PC-3 (cell line): ENCODE results near the gene CNTN1. TPM values are rescaled to one million over a fixed set of nuclear protein-coding genes. Genes with fewer than 3 reads are reported as not detected.

ENCODE experiments used
- ATAC-seq: fragments of 200-7000 bp; cut with Tn5 transposase; 2 replicates; pipeline ENCODE4 v1.9.1; 2020; ENCODE audit warnings: mild to moderate bottlenecking, moderate library complexity
- BruUV-seq: library from RNA; stranded (reverse); fragments of 400-500 nt; replicated peaks from 2 replicates; lab custom pipeline; 2021; lab: Mats Ljungman, UMichigan
- CTCF ChIA-PET: fragments of 300-600 bp; sonication (Branson Sonifier 250); formaldehyde crosslinking; loops from one replicate; lab custom pipeline; 2022; ENCODE audit warnings: antibody characterized with exemption; lab: Charles Lee
- POLR2A ChIA-PET: fragments of 300-600 bp; sonication (Branson Sonifier 250); formaldehyde crosslinking; loops from one replicate; lab custom pipeline; 2022; ENCODE audit warnings: antibody characterized with exemption; ENCODE audit not compliant: unreplicated experiment; lab: Charles Lee
- DNase-seq: peaks from one replicate; pipeline ENCODE4 v3.0.0-alpha.2; 2015
- H2AFZ ChIP-seq: fragments of 300-600 bp; sonication (generic); 2 replicates; pipeline ENCODE4 v1.6.0; 2016; ENCODE audit warnings: antibody characterized with exemption, low read length
- H3F3A ChIP-seq: fragments of 300-600 bp; sonication (generic); one replicate; pipeline ENCODE4 v1.6.0; 2017; ENCODE audit warnings: antibody characterized with exemption, low read length, control low read depth, mild to moderate bottlenecking; ENCODE audit not compliant: unreplicated experiment
- H3K27ac ChIP-seq: fragments of 300-600 bp; sonication (generic); 2 replicates; pipeline ENCODE4 v1.5.1; 2016; ENCODE audit warnings: mild to moderate bottlenecking, low read length
- H3K27me3 ChIP-seq: fragments of 300-600 bp; sonication (generic); 2 replicates; pipeline ENCODE4 v1.6.1; 2016; ENCODE audit warnings: low read length, mixed read lengths
- H3K36me3 ChIP-seq: fragments of 300-600 bp; sonication (generic); 2 replicates; pipeline ENCODE4 v1.6.1; 2016; ENCODE audit warnings: low read depth, mixed run types, low read length, mixed read lengths
- H3K4me1 ChIP-seq: fragments of 300-600 bp; sonication (generic); 2 replicates; pipeline ENCODE4 v1.5.1; 2016; ENCODE audit warnings: low read length; ENCODE audit not compliant: insufficient read depth
- H3K4me2 ChIP-seq: fragments of 300-600 bp; sonication (generic); 2 replicates; pipeline ENCODE4 v1.6.0; 2016; ENCODE audit warnings: low read length
- H3K4me3 ChIP-seq: fragments of 300-600 bp; sonication (generic); 2 replicates; pipeline ENCODE4 v1.5.1; 2016; ENCODE audit warnings: mild to moderate bottlenecking, low read length, mixed read lengths
- H3K79me2 ChIP-seq: fragments of 300-600 bp; sonication (generic); 2 replicates; pipeline ENCODE4 v1.6.1; 2017; ENCODE audit warnings: low read length, mixed read lengths
- H3K9ac ChIP-seq: fragments of 300-600 bp; sonication (generic); 2 replicates; pipeline ENCODE4 v1.6.0; 2016; ENCODE audit warnings: mild to moderate bottlenecking, low read length
- H3K9me2 ChIP-seq: fragments of 300-600 bp; sonication (generic); replicated peaks from 2 replicates; pipeline ENCODE4 v1.6.1; 2016; ENCODE audit warnings: mixed run types, low read length, mixed read lengths
- H3K9me3 ChIP-seq: fragments of 300-600 bp; sonication (generic); 2 replicates; pipeline ENCODE4 v1.6.1; 2016; ENCODE audit warnings: low read length, mixed read lengths
- H4K20me1 ChIP-seq: fragments of 300-600 bp; sonication (generic); 2 replicates; pipeline ENCODE4 v1.6.1; 2016; ENCODE audit warnings: low read length, mixed read lengths
- EZH2 ChIP-seq: fragments of 300-600 bp; sonication (generic); IDR thresholded peaks from one replicate; pipeline ENCODE4 v1.6.1; 2017; ENCODE audit warnings: antibody characterized with exemption, mild to moderate bottlenecking, low read length; ENCODE audit not compliant: unreplicated experiment
- EZH2phosphoT487 ChIP-seq: fragments of 300-600 bp; sonication (generic); IDR thresholded peaks from 2 replicates; pipeline ENCODE4 v1.6.1; 2018; ENCODE audit warnings: mild to moderate bottlenecking, antibody characterized with exemption, low read length, borderline replicate concordance
- intact Hi-C: fragments of 100-400 bp; cut with micrococcal nuclease; formaldehyde crosslinking; loops from 2 replicates; pipeline ENCODE4 v1.9.0; 2023
- total RNA-seq: library from RNA; depleted of rRNA; stranded (reverse); fragments of >200 nt; gene quantifications from 2 replicates; pipeline ENCODE4 v1.2.3, GENCODE V29; 2014
- TF ChIP-seq, protein P1 (sequence below): fragments of 300-600 bp; sonication (generic); conservative IDR thresholded peaks from 2 replicates; pipeline ENCODE4 v1.5.1; 2017; ENCODE audit warnings: antibody characterized with exemption, low read depth, mild to moderate bottlenecking, low read length

CNTN1 gene
- total RNA-seq, 1 experiment from 2014 or later: not detected

DNA sequence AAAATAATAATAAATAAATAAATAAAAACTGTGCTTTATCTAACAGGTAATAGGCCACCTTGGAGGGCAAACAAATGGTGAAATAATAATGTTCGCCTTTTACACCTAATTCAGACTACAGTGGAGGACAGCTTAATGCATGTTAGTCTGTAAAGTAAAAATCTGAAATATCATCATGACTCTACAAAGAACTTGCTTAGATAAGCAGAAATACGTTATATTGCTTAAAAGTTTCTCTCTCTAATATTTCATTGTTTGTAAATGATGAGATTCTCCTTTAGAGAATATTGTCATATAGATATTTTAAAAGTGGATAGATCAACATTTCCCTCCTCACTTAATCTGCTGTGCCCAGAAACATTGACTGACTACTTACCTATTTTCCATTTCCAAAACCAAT, 397.2 kb downstream of the CNTN1 start:
- no peak overlapping the region for H3K27ac ChIP-seq
- H3K9ac ChIP-seq: no peak overlapping the region
- no peak overlapping the region for H3K4me3 ChIP-seq
- ChIA-PET CTCF (no interaction called here), POLR2A (no interaction called here)
- no peaks in the 10 kb centered on the region for H4K20me1 ChIP-seq
- BruUV-seq: no TSS peak
- H3K79me2 ChIP-seq: no peaks in the 10 kb centered on the region
- no peak for DNase-seq
- intact Hi-C loops: no loop called here
- ATAC-seq: no peak
- H2AFZ ChIP-seq: no peak overlapping the region
- H3K27me3 ChIP-seq: no peaks in the 10 kb centered on the region
- no peaks in the 10 kb centered on the region for H3K4me1 ChIP-seq
- no peak overlapping the region for H3K4me2 ChIP-seq
- H3K9me3 ChIP-seq: no peaks in the 10 kb centered on the region
- TF ChIP-seq EZH2phosphoT487: no peak
- no peak for TF ChIP-seq EZH2
- TF ChIP-seq, protein P1, sequence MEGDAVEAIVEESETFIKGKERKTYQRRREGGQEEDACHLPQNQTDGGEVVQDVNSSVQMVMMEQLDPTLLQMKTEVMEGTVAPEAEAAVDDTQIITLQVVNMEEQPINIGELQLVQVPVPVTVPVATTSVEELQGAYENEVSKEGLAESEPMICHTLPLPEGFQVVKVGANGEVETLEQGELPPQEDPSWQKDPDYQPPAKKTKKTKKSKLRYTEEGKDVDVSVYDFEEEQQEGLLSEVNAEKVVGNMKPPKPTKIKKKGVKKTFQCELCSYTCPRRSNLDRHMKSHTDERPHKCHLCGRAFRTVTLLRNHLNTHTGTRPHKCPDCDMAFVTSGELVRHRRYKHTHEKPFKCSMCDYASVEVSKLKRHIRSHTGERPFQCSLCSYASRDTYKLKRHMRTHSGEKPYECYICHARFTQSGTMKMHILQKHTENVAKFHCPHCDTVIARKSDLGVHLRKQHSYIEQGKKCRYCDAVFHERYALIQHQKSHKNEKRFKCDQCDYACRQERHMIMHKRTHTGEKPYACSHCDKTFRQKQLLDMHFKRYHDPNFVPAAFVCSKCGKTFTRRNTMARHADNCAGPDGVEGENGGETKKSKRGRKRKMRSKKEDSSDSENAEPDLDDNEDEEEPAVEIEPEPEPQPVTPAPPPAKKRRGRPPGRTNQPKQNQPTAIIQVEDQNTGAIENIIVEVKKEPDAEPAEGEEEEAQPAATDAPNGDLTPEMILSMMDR: no peak
- no peaks in the 10 kb centered on the region for H3F3A ChIP-seq
- H3K36me3 ChIP-seq: no peaks in the 10 kb centered on the region
- no peaks in the 10 kb centered on the region for H3K9me2 ChIP-seq

DNA sequence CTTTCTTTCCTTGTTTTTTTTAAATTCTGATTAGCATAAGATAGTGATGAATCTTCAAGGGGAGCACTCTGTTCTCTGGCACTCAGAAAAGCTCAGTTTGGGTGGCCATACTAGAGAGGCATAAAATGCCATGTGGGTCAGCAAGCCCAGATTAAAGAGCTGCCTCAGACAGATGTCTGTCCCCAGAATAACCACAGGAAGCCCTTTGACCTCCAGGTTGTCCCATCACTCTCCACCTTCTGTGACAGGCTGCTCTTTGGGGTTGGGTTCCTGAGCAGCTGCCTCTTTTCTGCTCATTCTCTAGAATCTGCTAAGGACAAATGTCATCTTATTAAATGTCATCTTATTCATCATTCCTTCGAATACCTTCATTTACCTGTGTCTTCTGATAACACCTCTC, 399.9 kb downstream of the CNTN1 start:
- CTCF ChIA-PET: no interaction called here
- ATAC-seq: no peak

GRCh38 chr12:41096797-41097196, 404.6 kb downstream of the CNTN1 start:
- Histone ChIP-seq H3K9me3 (no peaks in the 10 kb centered on the region), H3K36me3 (no peaks in the 10 kb centered on the region), H3K9ac (no peak overlapping the region), H3F3A (no peaks in the 10 kb centered on the region), H4K20me1 (no peaks in the 10 kb centered on the region), H3K4me1 (no peaks in the 10 kb centered on the region), H3K79me2 (no peaks in the 10 kb centered on the region), H3K4me3 (no peak overlapping the region), H3K27me3 (peaks cover 9% of the 10 kb centered on the region; the same call in 1 of the 2 replicates), H3K9me2 (no peaks in the 10 kb centered on the region), H3K27ac (no peak overlapping the region), H3K4me2 (no peak overlapping the region), H2AFZ (no peak overlapping the region)
- TF ChIP-seq EZH2: no peak
- TF ChIP-seq, protein P1: no peak
- no peak for TF ChIP-seq EZH2phosphoT487
- no TSS peak for BruUV-seq
- CTCF ChIA-PET: no interaction called here
- intact Hi-C loops: no loop called here
- POLR2A ChIA-PET: no interaction called here
- DNase-seq: no peak
- ATAC-seq: no peak

More for the DNA sequence above, 399.9 kb downstream of the CNTN1 start:
- H3K36me3 ChIP-seq: no peaks in the 10 kb centered on the region
- H2AFZ ChIP-seq: no peak overlapping the region
- H3K79me2 ChIP-seq: no peaks in the 10 kb centered on the region
- no peaks in the 10 kb centered on the region for H4K20me1 ChIP-seq
- POLR2A ChIA-PET: no interaction called here
- no peaks in the 10 kb centered on the region for H3K9me2 ChIP-seq
- no peak overlapping the region for H3K4me3 ChIP-seq
- no peak overlapping the region for H3K9ac ChIP-seq
- H3K4me1 ChIP-seq: no peaks in the 10 kb centered on the region
- DNase-seq: no peak
- no peak overlapping the region for H3K4me2 ChIP-seq
- BruUV-seq: no TSS peak
- no peaks in the 10 kb centered on the region for H3K9me3 ChIP-seq
- no peak overlapping the region for H3K27ac ChIP-seq
- no peaks in the 10 kb centered on the region for H3F3A ChIP-seq
- TF ChIP-seq EZH2 (no peak), EZH2phosphoT487 (no peak)
- TF ChIP-seq, protein P1: no peak
- intact Hi-C loops: no loop called here
- peaks cover 9% of the 10 kb centered on the region; the same call in 1 of the 2 replicates for H3K27me3 ChIP-seq
